ENCODE measurements around the gene MTRF1L.
"Not testable (repeated sequence)": the region's sequence is repeated elsewhere in the genome, so short reads cannot be mapped to it uniquely, and the experiment has no call there.

MTRF1L gene

GRCh38 chr6:152969688-152970418, 32.7 kb downstream of the MTRF1L start:
- DNase-seq (ENCODE audit: low spot score) = no peak

DNA sequence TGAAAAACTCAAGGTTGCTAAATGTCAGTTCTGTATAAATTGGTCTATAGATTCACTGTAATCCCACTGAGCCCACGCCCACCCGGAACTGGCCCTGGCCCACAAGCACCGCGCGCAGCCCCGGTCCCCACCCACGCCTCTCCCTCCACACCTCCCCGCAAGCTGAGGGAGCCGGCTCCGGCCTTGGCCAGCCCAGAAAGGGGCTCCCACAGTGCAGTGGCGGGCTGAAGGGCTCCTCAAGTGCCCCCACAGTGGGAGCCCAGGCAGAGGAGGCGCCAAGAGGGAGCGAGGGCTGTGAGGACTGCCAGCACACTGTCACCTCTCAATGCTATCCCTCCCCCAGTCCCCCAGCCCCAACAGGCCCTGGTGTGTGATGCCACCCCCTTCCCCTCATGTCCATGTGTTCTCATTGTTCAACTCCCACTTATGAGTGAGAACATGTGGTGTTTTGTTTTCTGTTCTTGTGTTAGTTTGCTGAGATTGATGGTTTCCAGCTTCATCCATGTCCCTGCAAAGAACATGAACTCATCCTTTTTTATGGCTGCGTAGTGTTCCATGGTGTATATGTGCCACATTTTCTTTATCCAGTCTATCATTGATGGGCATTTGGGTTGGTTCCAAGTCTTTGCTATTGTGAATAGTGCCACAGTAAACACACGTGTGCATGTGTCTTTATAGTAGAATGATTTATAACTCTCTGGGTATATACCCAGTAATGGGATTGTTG, 36.2 kb downstream of the MTRF1L start:
- DNase-seq (ENCODE audit: low spot score) = not testable (repeated sequence)

DNA sequence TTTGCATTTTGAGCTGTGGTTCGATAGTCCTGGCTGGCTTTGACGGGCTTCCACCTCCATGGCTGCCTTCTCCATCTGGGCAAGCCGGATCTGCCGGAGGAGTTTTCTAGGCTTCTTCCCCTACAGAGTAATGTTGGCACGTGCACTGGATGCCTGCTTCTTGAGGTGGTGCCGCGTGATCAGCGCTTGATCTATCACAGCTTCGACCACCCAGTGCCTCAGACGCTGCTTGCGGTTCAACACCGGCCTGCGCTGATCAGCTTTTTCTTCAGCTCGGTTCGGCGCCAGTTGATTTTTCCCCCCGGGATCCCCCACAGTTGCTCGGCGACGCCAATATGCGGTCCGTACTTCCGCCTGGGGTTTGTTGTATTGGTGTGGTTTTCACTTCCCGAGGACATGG, 43.2 kb downstream of the MTRF1L start:
- no peak for DNase-seq (ENCODE audit: low spot score)

- DNase-seq (ENCODE audit: low spot score) = no peak
Measured at GRCh38 chr6:152957796-152958195, 44.7 kb downstream of the MTRF1L start.

DNA sequence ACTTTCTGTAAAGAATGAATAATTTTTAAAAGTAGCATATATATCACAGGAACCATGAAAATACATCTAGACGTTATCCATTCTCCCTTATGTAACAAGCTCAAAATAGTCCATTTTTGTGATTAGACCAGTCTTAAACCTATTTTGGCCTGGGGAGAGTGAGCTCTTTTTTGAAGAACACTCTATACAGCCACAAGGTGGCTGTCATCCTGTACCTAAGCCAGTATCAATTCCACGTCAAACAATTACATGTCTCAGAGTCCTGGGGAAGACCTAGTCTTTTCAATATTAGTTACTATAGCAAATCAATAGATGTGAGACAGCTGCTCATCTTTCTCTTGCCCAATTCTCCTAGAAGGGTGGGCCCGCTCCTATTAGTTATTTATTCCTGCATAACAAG, 48.1 kb downstream of the MTRF1L start:
- DNase-seq (ENCODE audit: low spot score) = peak; percentile 23

DNA sequence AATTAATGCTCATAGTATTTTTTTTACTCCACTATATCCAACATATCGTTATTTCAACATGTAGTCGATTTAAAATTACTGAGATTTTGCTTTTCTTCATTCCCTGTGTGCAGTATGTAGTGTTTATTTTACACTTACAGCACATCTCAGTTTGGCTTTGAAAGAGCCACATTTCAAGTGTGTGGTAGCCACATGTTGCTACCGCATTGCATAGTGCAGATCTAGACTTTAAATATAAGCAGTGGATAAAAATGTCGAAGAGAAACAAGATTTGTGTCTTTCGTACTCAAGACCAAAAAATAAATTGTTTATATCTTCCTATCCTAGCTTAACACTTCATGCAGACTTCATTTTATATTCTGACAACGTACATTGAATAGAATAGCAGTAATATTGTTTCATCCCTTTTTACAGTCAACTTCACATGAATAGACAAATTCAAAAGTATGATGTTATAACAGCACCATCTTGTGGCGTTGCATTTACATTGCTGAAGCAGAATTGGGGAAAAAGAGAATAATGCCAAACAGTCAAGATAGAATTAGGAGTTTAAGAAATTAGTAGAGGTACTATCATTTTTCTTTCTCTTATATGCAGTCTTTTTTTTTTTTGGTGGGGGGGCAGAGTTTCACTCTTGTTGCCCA, 49.5 kb downstream of the MTRF1L start:
- DNase-seq (ENCODE audit: low spot score) = peak; percentile 34

GRCh38 chr6:152952045-152952444, 50.5 kb downstream of the MTRF1L start:
- DNase-seq (ENCODE audit: low spot score) = no peak

- no peak for DNase-seq (ENCODE audit: low spot score)
Measured at GRCh38 chr6:152950240-152950639, 52.3 kb downstream of the MTRF1L start.

- DNase-seq (ENCODE audit: low spot score) = peak; percentile 26
Measured at GRCh38 chr6:152948150-152948768, 54.2 kb downstream of the MTRF1L start.

DNA sequence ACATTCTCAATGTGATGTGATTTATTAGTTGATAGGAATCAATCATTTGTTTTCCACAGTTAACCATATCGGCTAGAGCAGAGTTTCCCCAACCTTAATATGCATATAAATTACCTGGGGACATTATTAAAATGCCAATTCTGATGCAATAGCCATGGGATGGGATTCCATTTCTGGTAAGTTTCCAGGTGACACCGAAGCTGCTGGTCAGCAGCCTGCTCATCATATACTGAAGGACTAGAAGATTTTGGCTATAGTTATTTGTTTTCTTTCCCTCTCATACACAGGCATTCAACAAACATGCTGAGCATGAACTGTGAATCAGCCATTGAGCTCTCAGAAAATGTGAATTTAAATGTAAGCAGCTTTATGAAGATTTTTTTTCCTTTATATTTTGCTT, 55.5 kb downstream of the MTRF1L start:
- DNase-seq (ENCODE audit: low spot score) = no peak

DNA sequence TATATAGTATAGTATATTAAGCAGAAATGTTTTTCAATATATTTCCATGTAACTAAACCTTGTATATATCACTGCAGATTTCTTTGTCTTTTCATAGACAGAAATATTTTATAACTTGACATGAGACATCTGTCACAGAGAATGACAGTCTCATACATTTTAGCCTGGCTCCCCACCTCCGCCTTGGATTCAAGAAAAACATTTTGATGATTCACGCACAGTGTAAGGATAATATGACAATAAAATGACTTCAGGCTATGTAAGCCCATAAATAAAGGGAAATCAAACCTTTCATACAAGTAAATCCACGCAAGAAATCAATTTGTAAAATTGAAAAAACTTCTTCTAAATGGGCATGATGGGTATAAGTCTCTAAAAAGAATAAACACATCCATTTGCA, 56.0 kb downstream of the MTRF1L start:
- DNase-seq (ENCODE audit: low spot score) = no peak

DNA sequence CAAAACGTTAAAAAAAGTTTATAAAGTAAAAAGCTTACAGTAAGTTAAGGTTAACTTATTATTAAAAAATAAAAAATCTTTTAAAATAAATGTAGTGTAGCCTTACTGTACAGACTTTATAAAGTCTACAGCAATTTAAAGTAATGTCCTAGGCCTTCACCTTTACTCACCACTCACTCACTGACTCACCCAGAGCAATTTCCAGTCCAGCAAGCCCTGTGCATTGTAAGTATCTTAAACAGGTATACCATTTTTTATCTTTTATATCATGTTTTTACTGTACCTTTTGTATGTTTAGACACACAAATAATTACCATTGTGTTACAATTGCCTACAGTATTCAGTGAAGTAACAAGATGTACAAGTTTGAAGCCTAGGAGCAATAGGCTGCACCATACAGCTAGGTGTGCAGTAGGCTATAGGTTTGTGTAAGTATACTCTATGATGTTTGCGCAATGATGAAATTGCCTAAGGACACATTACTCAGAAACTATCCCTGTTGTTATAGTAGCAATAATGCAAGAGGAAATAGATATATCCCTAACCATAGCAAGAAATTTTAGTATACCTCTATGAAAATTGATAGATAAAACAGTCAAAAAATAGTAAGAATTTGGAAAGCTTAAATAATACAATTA, 59.1 kb downstream of the MTRF1L start:
- no peak for DNase-seq (ENCODE audit: low spot score)

DNA sequence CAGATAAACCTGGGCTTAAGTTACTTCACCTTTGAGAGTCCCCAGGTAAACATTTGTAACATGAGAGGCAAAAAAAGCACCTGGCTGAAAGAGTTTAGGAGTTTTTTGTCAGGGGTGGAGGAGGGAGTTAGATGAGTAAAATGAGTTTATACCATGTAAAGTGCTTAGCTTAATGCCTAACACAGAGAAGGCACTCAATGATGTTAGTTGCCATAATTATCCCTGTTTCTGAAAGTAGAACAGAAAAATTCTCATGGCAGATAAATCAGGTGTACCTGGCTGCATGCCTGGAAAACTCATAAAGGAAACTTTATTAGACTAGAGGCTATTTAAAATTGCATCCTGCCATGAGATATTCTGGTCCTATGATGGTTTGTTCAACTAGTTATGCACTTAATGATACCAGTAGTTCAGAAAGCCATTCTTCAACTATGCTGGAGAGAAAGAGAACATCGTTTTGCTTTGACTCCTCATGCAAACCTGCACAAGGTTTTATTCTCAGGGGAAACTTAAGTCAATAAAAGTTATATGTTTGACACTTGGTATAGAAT, 60.1 kb downstream of the MTRF1L start:
- no peak for DNase-seq (ENCODE audit: low spot score)

GRCh38 chr6:152941746-152942145, 60.8 kb downstream of the MTRF1L start:
- no peak for DNase-seq (ENCODE audit: low spot score)
